SK-N-SH (cell line): ENCODE results near the gene PPARD. TPM values are rescaled to one million over a fixed set of nuclear protein-coding genes. Genes with fewer than 3 reads are reported as not detected.

Experiments
- CTCF ChIA-PET: fragments of 300-600, 350-600 bp; formaldehyde crosslinking; extraction: SDS; loops from one replicate; lab custom pipeline; 2021; lab: Yijun Ruan, JAX
- POLR2A ChIA-PET: fragments of 350-600 bp; sonication (Branson Sonifier 250); formaldehyde crosslinking; extraction: SDS; loops from one replicate; lab custom pipeline; 2020; ENCODE audit warnings: antibody characterized with exemption, inconsistent platforms; lab: Yijun Ruan, JAX
- DNase-seq: peaks from one replicate; pipeline ENCODE4 v3.0.0; 2012
- H2AFZ ChIP-seq: fragments of 200-600 bp; sonication (generic); 2 replicates; pipeline ENCODE4 v1.8.1; 2016; ENCODE audit warnings: antibody characterized with exemption, mild to moderate bottlenecking, low read depth
- H3F3A ChIP-seq: fragments of 200-600 bp; sonication (generic); replicated peaks from 2 replicates; pipeline ENCODE3; 2016; ENCODE audit warnings: antibody characterized with exemption, mild to moderate bottlenecking; ENCODE audit not compliant: insufficient read depth
- H3K27ac ChIP-seq, 2 experiments: fragments of 200-500 bp in 1 of 2; fragments of 200-600 bp in 1 of 2; sonication (Bioruptor generic) in 1 of 2; sonication (generic), shearing (Covaris generic) in 1 of 2; 2 replicates each; pipeline versions ENCODE4 v1.5.1 to v1.6.1; 2014 to 2016; ENCODE audit warnings: low read depth in 2 of 2, inconsistent platforms in 1 of 2, low read length in 1 of 2, mild to moderate bottlenecking in 1 of 2, mixed read lengths in 1 of 2
- H3K27me3 ChIP-seq: fragments of 200-600 bp; sonication (generic), shearing (Covaris generic); 2 replicates; pipeline ENCODE4 v1.6.1; 2016; ENCODE audit warnings: mixed run types; ENCODE audit not compliant: insufficient read depth
- H3K36me3 ChIP-seq, 2 experiments: fragments of 200-500 bp in 1 of 2; fragments of 200-600 bp in 1 of 2; sonication (Bioruptor generic) in 1 of 2; sonication (generic) in 1 of 2; replicated peaks in 1 of 2; 2 replicates each; pipeline versions ENCODE3 to v1.5.1; 2014 to 2016; ENCODE audit warnings: low read length in 1 of 2, mild to moderate bottlenecking in 1 of 2; ENCODE audit not compliant: insufficient read depth in 2 of 2, control insufficient read depth in 1 of 2
- H3K4me1 ChIP-seq, 2 experiments: fragments of 200-500 bp in 1 of 2; fragments of 200-600 bp in 1 of 2; sonication (Bioruptor generic) in 1 of 2; sonication (generic), shearing (Covaris generic) in 1 of 2; 2 replicates each; pipeline versions ENCODE4 v1.5.1 to v1.6.1; 2014 to 2016; ENCODE audit warnings: low read depth in 1 of 2, low read length in 1 of 2, mixed run types in 1 of 2; ENCODE audit not compliant: insufficient read depth in 2 of 2, control insufficient read depth in 1 of 2
- H3K4me2 ChIP-seq: fragments of 200-600 bp; sonication (generic), shearing (Covaris generic); 2 replicates; pipeline ENCODE4 v1.6.1; 2017; ENCODE audit warnings: mixed run types
- H3K4me3 ChIP-seq, 2 experiments: fragments of 200-500 bp in 1 of 2; fragments of 200-600 bp in 1 of 2; sonication (Bioruptor generic) in 1 of 2; sonication (generic), shearing (Covaris generic) in 1 of 2; 2 replicates each; pipeline versions ENCODE4 v1.5.1 to v1.8.1; 2014 to 2016; ENCODE audit warnings: low read depth in 2 of 2, inconsistent platforms in 1 of 2, low read length in 1 of 2, mild to moderate bottlenecking in 1 of 2, mixed read lengths in 1 of 2, moderate library complexity in 1 of 2
- H3K79me2 ChIP-seq: fragments of 200-600 bp; sonication (generic); 2 replicates; pipeline ENCODE4 v1.8.1; 2017; ENCODE audit warnings: mild to moderate bottlenecking; ENCODE audit not compliant: insufficient read depth
- H3K9ac ChIP-seq: fragments of 200-600 bp; sonication (generic); 2 replicates; pipeline ENCODE4 v1.6.1; 2017; ENCODE audit warnings: mixed run types
- H3K9me2 ChIP-seq: fragments of 200-600 bp; sonication (generic); 2 replicates; pipeline ENCODE4 v1.6.1; 2017; ENCODE audit warnings: mixed run types
- H3K9me3 ChIP-seq: fragments of 200-600 bp; sonication (generic); 2 replicates; pipeline ENCODE4 v1.6.1; 2017; ENCODE audit warnings: mixed run types, mild to moderate bottlenecking, moderate library complexity
- H4K20me1 ChIP-seq: fragments of 200-600 bp; sonication (generic); 2 replicates; pipeline ENCODE4 v1.6.1; 2017; ENCODE audit warnings: mild to moderate bottlenecking, mixed run types; ENCODE audit not compliant: insufficient read depth
- EZH2phosphoT487 ChIP-seq: fragments of 200-600 bp; sonication (generic); IDR thresholded peaks from 2 replicates; pipeline ENCODE4 v1.6.1; 2017; ENCODE audit warnings: low read depth, mixed run types, mild to moderate bottlenecking, antibody characterized with exemption, moderate library complexity, borderline replicate concordance
- FOSL2 ChIP-seq: IDR thresholded peaks from 2 replicates; pipeline ENCODE4 v1.4.0; 2012; ENCODE audit warnings: low read depth, mild to moderate bottlenecking, moderate library complexity, borderline replicate concordance
- GABPA ChIP-seq: IDR thresholded peaks from 2 replicates; pipeline ENCODE4 v1.4.0; 2012; ENCODE audit warnings: low read depth, mild to moderate bottlenecking
- IRF3 ChIP-seq: fragments of 150-350 bp; IDR thresholded peaks from 2 replicates; pipeline ENCODE4 v1.6.1; 2016; ENCODE audit warnings: mild to moderate bottlenecking, low read depth, low read length
- JUND ChIP-seq: IDR thresholded peaks from 2 replicates; pipeline ENCODE4 v1.4.0; 2012
- MEF2A ChIP-seq: IDR thresholded peaks from 2 replicates; pipeline ENCODE4 v1.4.0; 2012; ENCODE audit warnings: low read depth, borderline replicate concordance
- NFIC ChIP-seq: IDR thresholded peaks from 2 replicates; pipeline ENCODE4 v1.4.0; 2012; ENCODE audit warnings: borderline replicate concordance
- PBX3 ChIP-seq: IDR thresholded peaks from 2 replicates; pipeline ENCODE4; 2012
- RCOR1 ChIP-seq: fragments of 150-350 bp; IDR thresholded peaks from 2 replicates; pipeline ENCODE4 v1.6.1; 2017; ENCODE audit warnings: antibody characterized with exemption, low read length
- REST ChIP-seq: IDR thresholded peaks from 2 replicates; pipeline ENCODE4 v1.6.1; 2012; ENCODE audit warnings: mild to moderate bottlenecking, low read depth, low read length, moderate library complexity
- SMC3 ChIP-seq: IDR thresholded peaks from 2 replicates; pipeline ENCODE4 v1.6.1; 2012; ENCODE audit warnings: low read depth, low read length, improper control_type of control experiment
- TEAD4 ChIP-seq: IDR thresholded peaks from 2 replicates; pipeline ENCODE4 v1.4.0; 2012; ENCODE audit warnings: mild to moderate bottlenecking, borderline replicate concordance; ENCODE audit not compliant: insufficient read depth
- YY1 ChIP-seq: IDR thresholded peaks from 2 replicates; pipeline ENCODE4 v1.4.0; 2012; ENCODE audit warnings: low read depth, mild to moderate bottlenecking
- WGBS: methylation state at CpG from one replicate; pipeline ENCODE4 v1.1.6; 2017; ENCODE audit warnings: low lambda C conversion rate; 5-methylcytosine and 5-hydroxymethylcytosine counted together
- polyA plus RNA-seq, 3 experiments: library from polyadenylated mRNA; depleted of rRNA; stranded (reverse); fragments of >200 nt; gene quantifications; 2 replicates each; pipeline ENCODE4 v1.2.3, GENCODE V29; 2012
- TF ChIP-seq, protein P1 (sequence below): IDR thresholded peaks from 2 replicates; pipeline ENCODE4 v1.4.0; 2012; ENCODE audit warnings: low read depth, borderline replicate concordance
- TF ChIP-seq, protein P2 (sequence below): fragments of 150-350 bp; IDR thresholded peaks from 2 replicates; pipeline ENCODE4 v1.6.1; 2017; ENCODE audit warnings: antibody characterized with exemption, low read length, low read depth, borderline replicate concordance
- TF ChIP-seq, protein P3 (sequence below): IDR thresholded peaks from 2 replicates; pipeline ENCODE4 v1.4.0; 2012; ENCODE audit warnings: low read depth, borderline replicate concordance

Gene PPARD
- polyA plus RNA-seq, 1 of the 3 experiments (the other 2 are of a cell fraction) = 13.3 TPM

DNA sequence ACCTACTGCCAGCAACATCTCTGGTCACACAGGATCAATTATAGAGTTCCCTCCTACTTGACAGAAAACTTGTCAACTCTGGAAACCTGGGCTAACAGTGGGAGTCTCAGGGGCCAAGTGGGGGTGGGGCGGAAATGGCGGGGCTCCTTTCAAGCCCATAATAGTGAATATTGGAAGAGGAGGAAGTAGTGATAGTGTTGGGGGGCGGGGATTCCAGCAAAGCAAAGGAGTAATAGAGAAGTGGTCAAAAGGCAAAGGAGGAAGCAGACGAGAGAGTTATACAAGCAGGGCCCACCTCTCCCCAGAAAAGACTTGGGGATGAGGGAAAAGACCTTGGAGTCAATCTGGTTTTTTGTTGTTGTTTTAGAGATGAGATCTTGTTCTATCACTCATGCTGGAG lies 42.7 kb upstream of the PPARD start:
- peaks cover 4 to 12% of the 10 kb centered on the region in 2 experiments for H3K36me3 ChIP-seq
- no peaks in the 10 kb centered on the region for H3K9me3 ChIP-seq
- WGBS = 85% methylated on average over 4 of the region's 4 CpGs
- H3K9ac ChIP-seq = no peak overlapping the region
- H3K27ac ChIP-seq = no peak overlapping the region
- H3K4me2 ChIP-seq = no peak overlapping the region
- peaks cover 0 to 4% of the 10 kb centered on the region in 2 experiments; a peak in 1 of 4 replicates for H3K4me1 ChIP-seq
- no peak overlapping the region for H2AFZ ChIP-seq
- ChIA-PET CTCF (interaction anchor here (0.7 kb wide), 1 partner anchor 1181 kb away, joined by 3 read pairs; no protein-coding TSS in a partner anchor), POLR2A (interaction anchor here (1.1 kb wide), 1 partner anchor 11 kb away, joined by 3 read pairs; no protein-coding TSS in a partner anchor)
- DNase-seq = no peak
- no peaks in the 10 kb centered on the region for H3K79me2 ChIP-seq
- no peaks in the 10 kb centered on the region for H3K27me3 ChIP-seq
- H3F3A ChIP-seq = no peaks in the 10 kb centered on the region
- no peaks in the 10 kb centered on the region for H4K20me1 ChIP-seq
- no peak overlapping the region for H3K4me3 ChIP-seq
- TF ChIP-seq IRF3 (no peak), JUND (no peak), MEF2A (no peak), TEAD4 (no peak), RCOR1 (no peak), GABPA (no peak), SMC3 (no peak)
- H3K9me2 ChIP-seq = no peaks in the 10 kb centered on the region

DNA sequence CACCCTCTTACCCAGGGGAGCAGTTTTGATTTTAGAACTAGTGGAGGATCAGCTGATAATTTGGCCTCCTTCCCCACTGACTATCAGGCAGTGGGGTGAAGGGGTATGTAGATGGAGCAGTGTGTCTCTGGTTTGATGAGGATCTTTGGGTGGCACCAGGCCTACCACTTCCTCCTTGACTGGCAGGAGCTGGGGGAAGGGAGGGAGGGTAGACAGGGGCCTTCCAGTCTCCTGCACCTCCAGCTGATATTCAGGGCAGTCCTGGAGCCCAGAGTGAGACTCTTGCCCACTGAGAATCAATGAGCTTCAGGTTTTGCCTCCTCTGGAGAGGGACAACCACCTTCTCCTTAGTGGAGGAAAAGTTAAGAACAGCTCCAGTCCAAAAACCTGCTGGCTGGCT lies 41.5 kb upstream of the PPARD start:
- H3K9ac ChIP-seq = no peak overlapping the region
- no peaks in the 10 kb centered on the region for H3F3A ChIP-seq
- H3K27me3 ChIP-seq = no peaks in the 10 kb centered on the region
- no peak overlapping the region for H3K4me2 ChIP-seq
- H4K20me1 ChIP-seq = no peaks in the 10 kb centered on the region
- H2AFZ ChIP-seq = no peak overlapping the region
- no peaks in the 10 kb centered on the region for H3K9me3 ChIP-seq
- H3K27ac ChIP-seq = no peak overlapping the region
- H3K4me3 ChIP-seq = no peak overlapping the region
- H3K9me2 ChIP-seq = no peaks in the 10 kb centered on the region
- H3K4me1 ChIP-seq = no peaks in the 10 kb centered on the region; a peak in 1 of 4 replicates
- POLR2A ChIA-PET = no interaction called here
- CTCF ChIA-PET = no interaction called here
- H3K79me2 ChIP-seq = no peaks in the 10 kb centered on the region
- H3K36me3 ChIP-seq = peaks cover 0 to 3% of the 10 kb centered on the region in 2 experiments
- DNase-seq = no peak
- TF ChIP-seq EZH2phosphoT487 = no peak
- TF ChIP-seq NFIC = no peak
- TF ChIP-seq MEF2A = no peak
- no peak for TF ChIP-seq REST
- TF ChIP-seq YY1 = no peak
- TF ChIP-seq PBX3 = no peak
- no peak for TF ChIP-seq FOSL2
- TF ChIP-seq, protein P1, sequence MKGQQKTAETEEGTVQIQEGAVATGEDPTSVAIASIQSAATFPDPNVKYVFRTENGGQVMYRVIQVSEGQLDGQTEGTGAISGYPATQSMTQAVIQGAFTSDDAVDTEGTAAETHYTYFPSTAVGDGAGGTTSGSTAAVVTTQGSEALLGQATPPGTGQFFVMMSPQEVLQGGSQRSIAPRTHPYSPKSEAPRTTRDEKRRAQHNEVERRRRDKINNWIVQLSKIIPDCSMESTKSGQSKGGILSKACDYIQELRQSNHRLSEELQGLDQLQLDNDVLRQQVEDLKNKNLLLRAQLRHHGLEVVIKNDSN = no peak
- no peak for TF ChIP-seq GABPA
- TF ChIP-seq, protein P2, sequence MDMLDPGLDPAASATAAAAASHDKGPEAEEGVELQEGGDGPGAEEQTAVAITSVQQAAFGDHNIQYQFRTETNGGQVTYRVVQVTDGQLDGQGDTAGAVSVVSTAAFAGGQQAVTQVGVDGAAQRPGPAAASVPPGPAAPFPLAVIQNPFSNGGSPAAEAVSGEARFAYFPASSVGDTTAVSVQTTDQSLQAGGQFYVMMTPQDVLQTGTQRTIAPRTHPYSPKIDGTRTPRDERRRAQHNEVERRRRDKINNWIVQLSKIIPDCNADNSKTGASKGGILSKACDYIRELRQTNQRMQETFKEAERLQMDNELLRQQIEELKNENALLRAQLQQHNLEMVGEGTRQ = no peak
- TF ChIP-seq, protein P3, sequence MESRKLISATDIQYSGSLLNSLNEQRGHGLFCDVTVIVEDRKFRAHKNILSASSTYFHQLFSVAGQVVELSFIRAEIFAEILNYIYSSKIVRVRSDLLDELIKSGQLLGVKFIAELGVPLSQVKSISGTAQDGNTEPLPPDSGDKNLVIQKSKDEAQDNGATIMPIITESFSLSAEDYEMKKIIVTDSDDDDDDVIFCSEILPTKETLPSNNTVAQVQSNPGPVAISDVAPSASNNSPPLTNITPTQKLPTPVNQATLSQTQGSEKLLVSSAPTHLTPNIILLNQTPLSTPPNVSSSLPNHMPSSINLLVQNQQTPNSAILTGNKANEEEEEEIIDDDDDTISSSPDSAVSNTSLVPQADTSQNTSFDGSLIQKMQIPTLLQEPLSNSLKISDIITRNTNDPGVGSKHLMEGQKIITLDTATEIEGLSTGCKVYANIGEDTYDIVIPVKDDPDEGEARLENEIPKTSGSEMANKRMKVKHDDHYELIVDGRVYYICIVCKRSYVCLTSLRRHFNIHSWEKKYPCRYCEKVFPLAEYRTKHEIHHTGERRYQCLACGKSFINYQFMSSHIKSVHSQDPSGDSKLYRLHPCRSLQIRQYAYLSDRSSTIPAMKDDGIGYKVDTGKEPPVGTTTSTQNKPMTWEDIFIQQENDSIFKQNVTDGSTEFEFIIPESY = no peak
- TF ChIP-seq SMC3 = no peak
